HL-60 (cell line): Measurements from ENCODE around the gene IQGAP3.

Experiments used
- DNase-seq, 2 experiments: peaks; one replicate each; pipeline ENCODE4 v3.0.0-alpha.2; 2010 to 2020; ENCODE audit warnings: low read depth in 1 of 2, low spot score in 1 of 2
- H3K27ac ChIP-seq: fragments of 250-450 bp; sonication (Bioruptor Pico); replicated peaks from 2 replicates; pipeline ENCODE4 v1.5.1; 2020; ENCODE audit warnings: mild to moderate bottlenecking, moderate library complexity
- H3K27me3 ChIP-seq: fragments of 250-450 bp; sonication (Bioruptor Pico); 2 replicates; pipeline ENCODE4 v1.5.1; 2021; ENCODE audit warnings: mild to moderate bottlenecking, moderate library complexity; ENCODE audit not compliant: insufficient read depth, poor library complexity, severe bottlenecking
- H3K4me3 ChIP-seq: replicated peaks from 2 replicates; pipeline ENCODE4 v1.5.1; 2011; ENCODE audit warnings: mild to moderate bottlenecking, control low read depth, low read length; ENCODE audit not compliant: insufficient read depth
- GABPA ChIP-seq: IDR thresholded peaks from 2 replicates; pipeline ENCODE4 v1.6.1; 2012; ENCODE audit warnings: low read depth
- POLR2AphosphoS5 ChIP-seq: IDR thresholded peaks from 2 replicates; pipeline ENCODE4 v1.6.1; 2012; ENCODE audit warnings: low read depth
- SPI1 ChIP-seq: IDR thresholded peaks from 2 replicates; pipeline ENCODE4 v1.6.1; 2012; ENCODE audit warnings: low read depth, mild to moderate bottlenecking, borderline replicate concordance
- TF ChIP-seq, protein P1 (sequence below): IDR thresholded peaks from 2 replicates; pipeline ENCODE4 v1.6.1; 2012; ENCODE audit warnings: low read depth; ENCODE audit not compliant: insufficient replicate concordance
- TF ChIP-seq, protein P2 (sequence below): IDR thresholded peaks from one replicate; pipeline ENCODE4 v1.5.1; 2011; ENCODE audit warnings: low read length, control low read depth, inconsistent platforms; ENCODE audit not compliant: insufficient read depth

IQGAP3 gene

DNA sequence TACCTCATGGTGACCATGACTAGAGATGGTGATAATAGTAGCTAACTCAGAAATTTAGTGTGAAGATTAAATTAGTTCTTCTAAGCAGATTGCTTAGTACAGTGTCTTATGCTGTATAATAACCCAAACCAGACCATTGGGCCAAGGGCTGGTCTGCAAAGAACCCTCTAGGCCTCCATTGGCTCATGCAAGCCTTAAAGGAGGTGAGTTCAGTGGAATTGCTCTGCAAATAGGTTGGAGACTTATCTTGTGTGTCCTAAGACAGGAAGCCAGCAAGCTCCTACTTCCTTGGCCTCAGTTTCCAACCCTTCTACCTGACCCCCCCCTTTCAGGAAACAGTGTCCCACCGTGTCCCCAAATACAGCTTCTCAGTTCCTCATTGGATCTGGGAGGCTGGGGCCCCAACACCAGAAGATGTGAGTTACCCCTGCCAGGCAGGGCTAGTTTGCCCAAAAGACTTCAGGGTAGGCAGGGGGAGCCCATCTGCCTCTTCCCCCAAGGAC is 69.9 kb downstream of the IQGAP3 start:
- DNase-seq = peak in 1 of 2 experiments; percentile 79
- Histone ChIP-seq H3K27me3 (no peaks in the 10 kb centered on the region), H3K4me3 (no peak overlapping the region), H3K27ac (peak overlapping the region; percentile 100)
- TF ChIP-seq, protein P1, sequence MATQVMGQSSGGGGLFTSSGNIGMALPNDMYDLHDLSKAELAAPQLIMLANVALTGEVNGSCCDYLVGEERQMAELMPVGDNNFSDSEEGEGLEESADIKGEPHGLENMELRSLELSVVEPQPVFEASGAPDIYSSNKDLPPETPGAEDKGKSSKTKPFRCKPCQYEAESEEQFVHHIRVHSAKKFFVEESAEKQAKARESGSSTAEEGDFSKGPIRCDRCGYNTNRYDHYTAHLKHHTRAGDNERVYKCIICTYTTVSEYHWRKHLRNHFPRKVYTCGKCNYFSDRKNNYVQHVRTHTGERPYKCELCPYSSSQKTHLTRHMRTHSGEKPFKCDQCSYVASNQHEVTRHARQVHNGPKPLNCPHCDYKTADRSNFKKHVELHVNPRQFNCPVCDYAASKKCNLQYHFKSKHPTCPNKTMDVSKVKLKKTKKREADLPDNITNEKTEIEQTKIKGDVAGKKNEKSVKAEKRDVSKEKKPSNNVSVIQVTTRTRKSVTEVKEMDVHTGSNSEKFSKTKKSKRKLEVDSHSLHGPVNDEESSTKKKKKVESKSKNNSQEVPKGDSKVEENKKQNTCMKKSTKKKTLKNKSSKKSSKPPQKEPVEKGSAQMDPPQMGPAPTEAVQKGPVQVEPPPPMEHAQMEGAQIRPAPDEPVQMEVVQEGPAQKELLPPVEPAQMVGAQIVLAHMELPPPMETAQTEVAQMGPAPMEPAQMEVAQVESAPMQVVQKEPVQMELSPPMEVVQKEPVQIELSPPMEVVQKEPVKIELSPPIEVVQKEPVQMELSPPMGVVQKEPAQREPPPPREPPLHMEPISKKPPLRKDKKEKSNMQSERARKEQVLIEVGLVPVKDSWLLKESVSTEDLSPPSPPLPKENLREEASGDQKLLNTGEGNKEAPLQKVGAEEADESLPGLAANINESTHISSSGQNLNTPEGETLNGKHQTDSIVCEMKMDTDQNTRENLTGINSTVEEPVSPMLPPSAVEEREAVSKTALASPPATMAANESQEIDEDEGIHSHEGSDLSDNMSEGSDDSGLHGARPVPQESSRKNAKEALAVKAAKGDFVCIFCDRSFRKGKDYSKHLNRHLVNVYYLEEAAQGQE = no peak
- TF ChIP-seq, protein P2, sequence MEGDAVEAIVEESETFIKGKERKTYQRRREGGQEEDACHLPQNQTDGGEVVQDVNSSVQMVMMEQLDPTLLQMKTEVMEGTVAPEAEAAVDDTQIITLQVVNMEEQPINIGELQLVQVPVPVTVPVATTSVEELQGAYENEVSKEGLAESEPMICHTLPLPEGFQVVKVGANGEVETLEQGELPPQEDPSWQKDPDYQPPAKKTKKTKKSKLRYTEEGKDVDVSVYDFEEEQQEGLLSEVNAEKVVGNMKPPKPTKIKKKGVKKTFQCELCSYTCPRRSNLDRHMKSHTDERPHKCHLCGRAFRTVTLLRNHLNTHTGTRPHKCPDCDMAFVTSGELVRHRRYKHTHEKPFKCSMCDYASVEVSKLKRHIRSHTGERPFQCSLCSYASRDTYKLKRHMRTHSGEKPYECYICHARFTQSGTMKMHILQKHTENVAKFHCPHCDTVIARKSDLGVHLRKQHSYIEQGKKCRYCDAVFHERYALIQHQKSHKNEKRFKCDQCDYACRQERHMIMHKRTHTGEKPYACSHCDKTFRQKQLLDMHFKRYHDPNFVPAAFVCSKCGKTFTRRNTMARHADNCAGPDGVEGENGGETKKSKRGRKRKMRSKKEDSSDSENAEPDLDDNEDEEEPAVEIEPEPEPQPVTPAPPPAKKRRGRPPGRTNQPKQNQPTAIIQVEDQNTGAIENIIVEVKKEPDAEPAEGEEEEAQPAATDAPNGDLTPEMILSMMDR = no peak
- no peak for TF ChIP-seq GABPA
- peak; percentile 18; the same call in 1 of the 2 replicates for TF ChIP-seq POLR2AphosphoS5
- no peak for TF ChIP-seq SPI1

DNA sequence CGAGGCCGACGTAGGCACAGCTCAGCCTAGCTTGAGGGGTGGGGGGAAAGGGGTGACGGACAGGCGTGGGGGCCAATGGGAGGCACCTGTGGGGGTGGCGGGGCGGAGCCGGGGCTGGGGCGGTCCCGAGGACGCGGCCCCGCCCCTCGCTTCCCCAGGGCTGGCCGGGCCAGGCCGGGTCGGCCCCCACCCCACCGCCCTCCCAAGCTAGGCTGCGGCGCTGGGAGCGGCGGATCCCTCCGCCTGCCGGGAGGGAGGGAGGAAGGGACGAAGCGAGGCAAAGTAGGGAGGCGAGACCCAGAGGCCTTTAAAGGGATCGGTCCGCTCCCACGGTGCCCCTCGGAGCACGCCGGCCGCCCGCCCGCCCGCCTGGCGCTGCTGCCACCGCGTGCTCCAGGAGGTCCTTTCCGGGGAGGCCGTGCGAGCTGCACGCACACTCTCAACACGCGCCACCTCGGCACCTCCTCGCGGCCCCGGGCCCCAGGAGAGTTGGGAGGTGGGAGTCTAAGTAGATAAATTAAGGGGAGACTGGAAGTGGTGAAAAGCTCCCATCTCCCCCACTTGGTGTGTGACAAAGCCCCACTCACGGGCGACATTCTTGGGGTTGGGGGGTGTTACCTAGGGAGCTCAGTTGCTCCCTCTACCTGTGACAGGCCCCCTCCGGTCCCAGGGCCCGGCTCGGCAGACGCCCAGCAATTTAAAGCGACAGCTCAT is 71.4 kb downstream of the IQGAP3 start:
- H3K4me3 ChIP-seq = peak overlapping the region; percentile 81
- TF ChIP-seq POLR2AphosphoS5 = peak; percentile 92
- TF ChIP-seq GABPA = no peak; the same call in 1 of the 2 replicates
- TF ChIP-seq, protein P1 = peak; percentile 68
- TF ChIP-seq SPI1 = peak; percentile 24; the same call in 1 of the 2 replicates
- TF ChIP-seq, protein P2 = peak; percentile 50
- DNase-seq = peak; percentile 96 to 97
- H3K27me3 ChIP-seq = no peaks in the 10 kb centered on the region
- peak overlapping the region; percentile 100 for H3K27ac ChIP-seq

DNA sequence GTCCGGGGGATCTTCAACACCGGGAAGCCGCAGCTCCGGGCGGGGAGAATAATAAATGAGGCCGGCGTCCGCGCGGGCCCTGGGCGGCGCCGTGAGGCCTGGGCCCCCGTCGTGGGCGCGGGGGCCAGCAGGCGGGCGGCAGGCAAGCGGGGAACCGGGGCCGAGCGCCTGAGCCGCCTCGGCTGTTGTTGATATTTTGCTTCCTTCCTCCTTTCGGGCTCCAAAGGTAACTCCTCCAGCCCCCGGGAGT is 71.9 kb downstream of the IQGAP3 start, which contains the start of gene MEF2D:
Gene MEF2D (minus strand): TSS at position 233 of the 250 bp plus-strand sequence. CDS start 17,483 bp downstream, outside the sequence.
- TF ChIP-seq GABPA (no peak), SPI1 (no peak), POLR2AphosphoS5 (no peak; the same call in 1 of the 2 replicates)
- TF ChIP-seq, protein P2 = no peak
- TF ChIP-seq, protein P1 = no peak

More for the DNA sequence above, 71.9 kb downstream of the IQGAP3 start, which contains the start of gene MEF2D:
- DNase-seq = no peak
- Histone ChIP-seq H3K4me3 (peak within 1 kb of the TSS; percentile 81), H3K27me3 (no peaks in the 10 kb centered on the region), H3K27ac (peak within 1 kb of the TSS; percentile 100)
